Measurements from ENCODE around the gene RPL14. TPM values are rescaled to one million over a fixed set of nuclear protein-coding genes. Genes with fewer than 3 reads are reported as not detected.
"Not testable (repeated sequence)": the region's sequence is repeated elsewhere in the genome, so short reads cannot be mapped to it uniquely, and the experiment has no call there.

Gene RPL14
- 1,000 to 10,000 TPM; 1,708 to 1,844 (median 1,764) TPM for polyA plus RNA-seq (ENCODE audit: insufficient read length in 4 of 4)

GRCh38 chr3:40456940-40457823 lies at the start of gene RPL14:
RPL14 (plus strand) TSS chr3:40457339; CDS start chr3:40457472, 133 bp downstream.
- DNase-seq (ENCODE audit: low read depth in 4 of 4, low spot score in 3 of 4), result peak; percentile 89 to 92 (median 91)

- no peak for DNase-seq (ENCODE audit: low read depth in 4 of 4, low spot score in 3 of 4)
Observed at GRCh38 chr3:40407611-40408010, 49.5 kb upstream of the RPL14 start.

- DNase-seq (ENCODE audit: low read depth in 4 of 4, low spot score in 3 of 4), result no peak
Observed at GRCh38 chr3:40414270-40414669, 42.9 kb upstream of the RPL14 start.

GRCh38 chr3:40417845-40418543 lies 39.1 kb upstream of the RPL14 start:
- DNase-seq (ENCODE audit: low read depth in 4 of 4, low spot score in 3 of 4), result no peak

- DNase-seq (ENCODE audit: low read depth in 4 of 4, low spot score in 3 of 4), result no peak
Observed at GRCh38 chr3:40422861-40423260, 34.3 kb upstream of the RPL14 start.

- DNase-seq (ENCODE audit: low read depth in 4 of 4, low spot score in 3 of 4), result no peak
Observed at GRCh38 chr3:40427045-40427669, 30.0 kb upstream of the RPL14 start.

- no peak for DNase-seq (ENCODE audit: low read depth in 4 of 4, low spot score in 3 of 4)
Observed at GRCh38 chr3:40432793-40433192, 24.3 kb upstream of the RPL14 start.

- no peak for DNase-seq (ENCODE audit: low read depth in 4 of 4, low spot score in 3 of 4)
Observed at GRCh38 chr3:40437889-40438288, 19.2 kb upstream of the RPL14 start.

- no peak for DNase-seq (ENCODE audit: low read depth in 4 of 4, low spot score in 3 of 4)
Observed at GRCh38 chr3:40445062-40445461, 12.1 kb upstream of the RPL14 start.

GRCh38 chr3:40445880-40446279 lies 11.3 kb upstream of the RPL14 start:
- no peak for DNase-seq (ENCODE audit: low read depth in 4 of 4, low spot score in 3 of 4)

- no peak for DNase-seq (ENCODE audit: low read depth in 4 of 4, low spot score in 3 of 4)
Observed at GRCh38 chr3:40450438-40450837, 6.7 kb upstream of the RPL14 start.

GRCh38 chr3:40451551-40451950 lies 5.6 kb upstream of the RPL14 start:
- DNase-seq (ENCODE audit: low read depth in 4 of 4, low spot score in 3 of 4), result no peak

GRCh38 chr3:40452057-40452456 lies 5.1 kb upstream of the RPL14 start:
- no peak for DNase-seq (ENCODE audit: low read depth in 4 of 4, low spot score in 3 of 4)

- DNase-seq (ENCODE audit: low read depth in 4 of 4, low spot score in 3 of 4), result no peak
Observed at GRCh38 chr3:40452562-40452875, 4.6 kb upstream of the RPL14 start.

- peak; percentile 89 to 97 (median 96) for DNase-seq (ENCODE audit: low read depth in 4 of 4, low spot score in 3 of 4)
Observed at GRCh38 chr3:40452876-40453730, 4.0 kb upstream of the RPL14 start.

- DNase-seq (ENCODE audit: low read depth in 4 of 4, low spot score in 3 of 4), result no peak
Observed at GRCh38 chr3:40453933-40454332, 3.2 kb upstream of the RPL14 start.

GRCh38 chr3:40455328-40455727 lies 1.8 kb upstream of the RPL14 start:
- no peak for DNase-seq (ENCODE audit: low read depth in 4 of 4, low spot score in 3 of 4)

GRCh38 chr3:40456279-40456939 lies 730 bp upstream of the RPL14 start:
- no peak for DNase-seq (ENCODE audit: low read depth in 4 of 4, low spot score in 3 of 4)

GRCh38 chr3:40458473-40458872 lies 1.3 kb downstream of the RPL14 start:
- no peak for DNase-seq (ENCODE audit: low read depth in 4 of 4, low spot score in 3 of 4)

GRCh38 chr3:40460481-40460880 lies 3.3 kb downstream of the RPL14 start:
- not testable (repeated sequence) for DNase-seq (ENCODE audit: low read depth in 4 of 4, low spot score in 3 of 4)
